Activated naive CD4-positive, alpha-beta T cell treated with anti-CD3 and anti-CD28 coated beads, Interleukin-2, amount 50 U/mL, for 24 hours (primary cell): ENCODE measurements around the gene BRF1.
"Not testable (repeated sequence)": the region's sequence is repeated elsewhere in the genome, so short reads cannot be mapped to it uniquely, and the experiment has no call there.

Experiments used
- H3K27ac Mint-ChIP-seq: one replicate; pipeline ENCODE4 v1.8.0; 2021; ENCODE audit warnings: mild to moderate bottlenecking, mixed read lengths
- H3K27me3 Mint-ChIP-seq: one replicate; pipeline ENCODE4 v1.8.0; 2021; ENCODE audit warnings: mixed read lengths
- H3K36me3 Mint-ChIP-seq: one replicate; pipeline ENCODE4 v1.8.0; 2021; ENCODE audit warnings: mixed read lengths
- H3K4me1 Mint-ChIP-seq: one replicate; pipeline ENCODE4 v1.8.0; 2021; ENCODE audit warnings: mixed read lengths
- H3K4me3 Mint-ChIP-seq: one replicate; pipeline ENCODE4 v1.8.0; 2021; ENCODE audit warnings: mild to moderate bottlenecking, mixed read lengths
- H3K9me3 Mint-ChIP-seq: one replicate; pipeline ENCODE4 v1.8.0; 2021; ENCODE audit warnings: mixed read lengths

BRF1 gene

GRCh38 chr14:105335231-105335542, 34.4 kb upstream of the BRF1 start:
- H3K27ac Mint-ChIP-seq, H3K36me3 Mint-ChIP-seq, H3K9me3 Mint-ChIP-seq, H3K27me3 Mint-ChIP-seq, H3K4me3 Mint-ChIP-seq: not testable (repeated sequence)
- H3K4me1 Mint-ChIP-seq, result peaks cover 16% of the 10 kb centered on the region

- Mint-ChIP-seq H3K4me3 (no peak overlapping the region), H3K27me3 (no peaks in the 10 kb centered on the region), H3K4me1 (peaks cover 16% of the 10 kb centered on the region), H3K9me3 (no peaks in the 10 kb centered on the region), H3K36me3 (no peaks in the 10 kb centered on the region), H3K27ac (no peak overlapping the region)
Measured at GRCh38 chr14:105334383-105335230, 33.8 kb upstream of the BRF1 start.

GRCh38 chr14:105333613-105334364, 33.0 kb upstream of the BRF1 start:
- Mint-ChIP-seq H3K9me3 (no peaks in the 10 kb centered on the region), H3K27me3 (no peaks in the 10 kb centered on the region), H3K4me3 (no peak overlapping the region), H3K4me1 (peaks cover 22% of the 10 kb centered on the region), H3K36me3 (no peaks in the 10 kb centered on the region), H3K27ac (no peak overlapping the region)

GRCh38 chr14:105333020-105333490, 32.3 kb upstream of the BRF1 start:
- Mint-ChIP-seq H3K27ac (no peak overlapping the region), H3K4me1 (peaks cover 29% of the 10 kb centered on the region), H3K4me3 (no peak overlapping the region), H3K27me3 (no peaks in the 10 kb centered on the region), H3K36me3 (no peaks in the 10 kb centered on the region), H3K9me3 (no peaks in the 10 kb centered on the region)

GRCh38 chr14:105332350-105332874, 31.6 kb upstream of the BRF1 start:
- H3K9me3 Mint-ChIP-seq, result no peaks in the 10 kb centered on the region
- H3K27ac Mint-ChIP-seq, result no peak overlapping the region
- peaks cover 29% of the 10 kb centered on the region for H3K4me1 Mint-ChIP-seq
- no peaks in the 10 kb centered on the region for H3K27me3 Mint-ChIP-seq
- H3K4me3 Mint-ChIP-seq, result no peak overlapping the region
- H3K36me3 Mint-ChIP-seq, result no peaks in the 10 kb centered on the region

DNA sequence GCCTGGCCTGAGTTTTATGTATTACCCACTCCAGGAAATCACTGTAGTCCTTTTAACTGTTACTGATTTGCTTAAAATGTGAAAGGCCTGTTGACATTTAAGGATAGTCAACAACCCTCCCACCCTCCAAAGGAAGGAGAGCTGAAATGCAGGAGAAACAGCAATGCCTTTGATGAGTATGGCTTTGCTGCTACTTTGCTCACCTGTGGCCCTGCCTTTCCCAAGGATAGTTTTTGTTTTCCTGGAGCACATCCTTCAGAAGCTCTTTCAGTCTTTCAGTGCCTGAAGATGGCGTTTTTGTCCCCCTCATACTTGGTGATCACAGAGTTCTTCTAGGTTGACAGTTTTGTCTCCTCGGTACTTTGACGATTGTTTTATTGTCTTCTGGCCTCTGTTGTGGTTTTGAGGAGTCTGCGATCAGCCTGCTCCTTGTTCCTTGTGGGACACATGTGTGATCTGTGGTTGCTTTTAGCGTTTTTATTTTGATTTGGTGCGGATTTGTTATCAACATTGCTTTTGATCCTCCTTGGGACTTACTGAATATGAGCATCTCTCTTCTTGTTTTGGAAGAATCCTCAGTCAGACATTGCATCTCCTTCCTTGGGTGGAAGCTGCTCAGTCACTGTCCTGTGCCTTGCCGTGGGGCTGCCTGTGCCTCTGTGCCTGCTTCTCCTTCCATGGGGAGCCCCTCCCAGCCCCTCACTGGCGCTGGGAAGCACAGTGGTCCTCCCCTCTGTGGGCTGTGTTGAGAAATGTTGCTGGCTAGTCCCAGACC, 31.0 kb upstream of the BRF1 start:
- H3K27me3 Mint-ChIP-seq, result no peaks in the 10 kb centered on the region
- H3K4me3 Mint-ChIP-seq, result no peak overlapping the region
- no peak overlapping the region for H3K27ac Mint-ChIP-seq
- no peaks in the 10 kb centered on the region for H3K36me3 Mint-ChIP-seq
- no peaks in the 10 kb centered on the region for H3K9me3 Mint-ChIP-seq
- H3K4me1 Mint-ChIP-seq, result peaks cover 29% of the 10 kb centered on the region

- peaks cover 29% of the 10 kb centered on the region for H3K4me1 Mint-ChIP-seq
- no peaks in the 10 kb centered on the region for H3K9me3 Mint-ChIP-seq
- no peaks in the 10 kb centered on the region for H3K27me3 Mint-ChIP-seq
- H3K4me3 Mint-ChIP-seq, result no peak overlapping the region
- no peaks in the 10 kb centered on the region for H3K36me3 Mint-ChIP-seq
- H3K27ac Mint-ChIP-seq, result no peak overlapping the region
Measured at GRCh38 chr14:105330491-105330895, 29.7 kb upstream of the BRF1 start.

DNA sequence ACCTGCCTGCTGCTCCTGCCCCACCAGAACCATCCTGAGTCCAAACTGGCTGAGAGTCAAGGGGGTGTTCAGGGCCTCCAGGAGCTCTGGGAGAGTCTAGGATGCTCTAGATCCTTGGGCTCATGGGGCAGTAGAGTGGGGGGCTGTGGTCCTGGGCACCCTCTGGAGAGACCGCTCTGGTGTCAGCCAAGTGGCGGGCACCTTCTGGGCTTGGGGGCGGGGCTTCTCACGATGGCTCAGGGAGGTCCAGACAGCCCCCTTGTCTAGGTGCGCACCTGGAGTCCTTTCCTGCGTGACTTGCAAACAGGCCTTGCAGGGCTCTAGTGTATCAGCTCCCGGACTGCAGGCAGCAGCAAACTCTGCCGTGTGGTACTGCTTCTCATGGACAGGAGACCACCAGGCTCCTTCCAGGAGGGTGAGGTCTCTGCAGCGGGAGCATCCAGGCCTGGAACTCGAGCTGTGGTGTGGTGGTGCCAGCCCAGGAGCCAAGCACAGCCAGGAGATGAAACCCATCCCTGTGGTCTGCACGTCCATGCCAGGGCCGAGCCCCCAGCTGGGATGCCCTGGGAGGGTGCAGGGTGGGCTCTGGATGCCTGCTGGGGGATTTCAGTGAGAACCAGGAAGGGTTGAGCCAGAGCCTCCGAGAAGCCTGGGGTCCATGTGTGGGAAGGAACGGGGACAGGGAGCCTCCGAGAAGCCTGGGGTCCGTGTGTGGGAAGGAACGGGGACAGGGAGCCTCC, 28.8 kb upstream of the BRF1 start:
- Mint-ChIP-seq H3K4me3 (no peak overlapping the region), H3K27ac (no peak overlapping the region), H3K9me3 (no peaks in the 10 kb centered on the region), H3K27me3 (no peaks in the 10 kb centered on the region), H3K36me3 (no peaks in the 10 kb centered on the region), H3K4me1 (peaks cover 29% of the 10 kb centered on the region)

DNA sequence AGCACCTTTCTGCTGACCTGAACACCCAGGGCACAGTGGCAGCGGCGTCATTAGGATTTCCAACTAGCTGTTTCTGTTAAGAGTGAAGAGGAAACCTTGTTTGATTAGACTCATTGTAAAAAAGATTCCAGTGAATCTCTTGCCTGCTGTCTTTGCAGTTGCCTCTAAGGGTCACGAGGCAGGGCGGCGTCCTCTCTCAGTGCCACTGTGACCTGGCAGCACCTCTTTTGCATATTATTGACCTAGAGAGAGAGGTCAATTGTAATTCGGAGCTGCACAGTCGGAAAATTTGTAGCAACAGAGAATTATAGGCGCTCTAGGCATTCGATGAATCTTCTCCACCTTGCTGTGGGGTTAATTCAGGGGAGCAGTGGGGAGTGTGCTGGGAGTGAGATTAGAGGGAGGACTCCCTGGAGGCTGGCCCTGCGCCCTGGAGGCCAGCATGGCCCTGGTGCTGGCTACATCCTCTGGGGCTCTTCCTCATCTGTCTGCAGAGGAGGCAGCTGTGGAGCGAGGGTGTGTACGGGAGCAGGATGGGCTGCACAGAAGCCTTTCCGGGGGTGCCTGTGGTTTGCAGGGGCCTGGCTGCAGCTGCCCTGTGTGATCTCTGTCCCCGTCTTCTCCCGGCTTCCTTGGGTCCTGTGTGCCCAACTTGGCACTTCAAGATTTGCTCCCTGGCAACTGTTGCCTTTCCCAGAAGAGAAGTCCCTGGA, 28.0 kb upstream of the BRF1 start:
- H3K4me3 Mint-ChIP-seq, result no peak overlapping the region
- no peaks in the 10 kb centered on the region for H3K36me3 Mint-ChIP-seq
- H3K9me3 Mint-ChIP-seq, result no peaks in the 10 kb centered on the region
- peaks cover 29% of the 10 kb centered on the region for H3K4me1 Mint-ChIP-seq
- no peaks in the 10 kb centered on the region for H3K27me3 Mint-ChIP-seq
- H3K27ac Mint-ChIP-seq, result no peak overlapping the region

DNA sequence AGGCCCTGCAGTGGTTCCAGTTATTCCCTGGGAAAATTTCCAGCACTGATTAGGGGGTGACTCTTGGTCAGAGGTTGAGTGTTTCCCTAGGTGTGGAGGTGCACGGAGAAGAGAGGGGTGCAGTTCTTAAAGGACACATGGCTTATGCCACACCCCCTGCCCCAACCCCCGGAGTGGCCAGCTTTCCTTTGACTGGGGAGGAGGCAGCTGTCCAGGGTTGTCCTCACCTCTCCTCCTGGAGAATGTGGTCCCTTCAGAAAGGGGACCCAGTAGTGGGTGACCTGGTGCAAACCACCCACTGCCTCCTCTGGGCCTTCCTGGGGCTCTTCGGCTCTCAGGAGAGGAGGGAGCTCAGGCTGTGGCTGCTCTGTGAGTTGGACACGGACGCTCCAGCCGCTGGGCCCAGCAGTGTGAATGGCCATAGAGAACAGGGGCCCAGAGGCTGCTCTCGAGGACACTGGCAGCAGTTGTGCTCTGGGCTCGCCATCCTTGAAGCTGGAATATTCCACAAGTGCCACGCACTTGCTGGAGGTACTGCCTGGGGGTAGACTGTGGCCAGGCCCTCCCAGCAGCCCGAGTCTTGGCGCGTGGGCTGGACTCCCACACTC, 27.4 kb upstream of the BRF1 start:
- no peaks in the 10 kb centered on the region for H3K9me3 Mint-ChIP-seq
- H3K4me3 Mint-ChIP-seq, result no peak overlapping the region
- H3K27ac Mint-ChIP-seq, result no peak overlapping the region
- no peaks in the 10 kb centered on the region for H3K27me3 Mint-ChIP-seq
- H3K4me1 Mint-ChIP-seq, result peaks cover 33% of the 10 kb centered on the region
- H3K36me3 Mint-ChIP-seq, result no peaks in the 10 kb centered on the region

- not testable (repeated sequence) for H3K27ac Mint-ChIP-seq, H3K9me3 Mint-ChIP-seq, H3K27me3 Mint-ChIP-seq, H3K4me3 Mint-ChIP-seq, H3K36me3 Mint-ChIP-seq
- peaks cover 38% of the 10 kb centered on the region for H3K4me1 Mint-ChIP-seq
Measured at GRCh38 chr14:105327695-105328045, 26.9 kb upstream of the BRF1 start.

DNA sequence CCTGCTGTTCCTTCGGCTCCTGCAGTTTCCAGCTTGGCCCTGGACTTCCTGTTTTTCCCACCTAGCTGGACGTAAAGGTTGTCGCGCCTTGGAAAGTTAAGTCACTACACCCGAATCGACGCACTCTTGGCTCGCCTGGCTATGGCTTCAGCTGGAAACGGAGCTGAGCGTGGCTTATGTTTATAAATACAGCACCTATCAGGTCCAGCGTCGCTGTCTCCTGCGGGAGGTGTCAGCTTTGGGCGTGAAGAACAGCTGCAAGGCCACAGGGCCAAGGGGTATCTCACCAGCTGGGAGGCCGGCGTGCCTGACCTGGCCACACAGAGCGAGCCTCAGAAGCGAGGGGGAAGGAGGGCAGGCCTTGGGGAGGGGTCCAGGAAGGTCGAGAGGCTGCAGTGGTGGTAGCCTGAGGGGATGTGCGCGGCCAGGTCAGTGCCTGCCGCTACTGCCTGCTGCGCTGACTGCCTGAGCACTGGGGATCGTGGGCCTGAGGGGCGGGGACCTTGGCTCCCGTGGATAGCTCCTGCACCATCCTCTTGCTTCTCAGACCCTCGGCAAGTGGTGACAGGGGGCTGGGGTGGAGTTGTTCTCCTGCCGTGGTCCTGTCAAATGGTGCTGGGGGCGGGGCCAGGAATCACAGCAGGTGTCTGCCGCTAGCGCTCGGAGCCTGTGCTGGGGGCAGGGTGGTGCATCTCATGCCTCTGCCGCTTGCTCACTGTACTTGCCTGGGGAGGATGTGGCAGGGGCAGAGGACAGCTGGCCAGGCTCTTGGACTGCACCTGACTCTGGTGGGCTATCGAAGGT, 26.3 kb upstream of the BRF1 start:
- no peaks in the 10 kb centered on the region for H3K9me3 Mint-ChIP-seq
- peaks cover 41% of the 10 kb centered on the region for H3K4me1 Mint-ChIP-seq
- H3K27me3 Mint-ChIP-seq, result no peaks in the 10 kb centered on the region
- H3K27ac Mint-ChIP-seq, result no peak overlapping the region
- H3K36me3 Mint-ChIP-seq, result peaks cover 2% of the 10 kb centered on the region
- H3K4me3 Mint-ChIP-seq, result no peak overlapping the region

DNA sequence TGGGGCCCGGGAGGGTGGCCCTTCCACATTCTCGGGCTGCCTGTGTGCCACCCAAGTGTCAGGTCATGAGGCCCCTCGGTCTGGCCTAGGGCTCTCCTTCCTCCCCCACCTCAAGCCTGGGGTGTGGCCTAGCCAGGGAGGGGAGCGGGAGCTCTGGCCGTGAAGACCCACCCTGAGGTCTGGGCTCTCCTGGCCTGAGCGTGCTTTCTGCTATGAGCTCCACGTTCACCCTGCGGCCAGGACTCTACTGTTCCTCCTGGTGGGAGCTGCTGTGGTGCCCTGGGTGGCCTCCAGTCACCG, 25.7 kb upstream of the BRF1 start:
- Mint-ChIP-seq H3K4me1 (peaks cover 35% of the 10 kb centered on the region), H3K36me3 (peaks cover 2% of the 10 kb centered on the region), H3K27ac (no peak overlapping the region), H3K27me3 (no peaks in the 10 kb centered on the region), H3K9me3 (no peaks in the 10 kb centered on the region), H3K4me3 (no peak overlapping the region)
